Measurements from ENCODE around the gene ERCC3. TPM values are rescaled to one million over a fixed set of nuclear protein-coding genes. Genes with fewer than 3 reads are reported as not detected.

ERCC3 gene
- total RNA-seq, 1 donor from 2014 or later, result 37.5 TPM

GRCh38 chr2:127275356-127275755, 18.6 kb downstream of the ERCC3 start:
- H3K9me3 Mint-ChIP-seq (ENCODE audit: low read depth), result no peaks in the 10 kb centered on the region
- H3K36me3 Mint-ChIP-seq (ENCODE audit: low read depth), result peaks cover 44% of the 10 kb centered on the region
- DNase-seq (ENCODE audit: low spot score), result no peak
- no peaks in the 10 kb centered on the region for H3K4me1 Mint-ChIP-seq (ENCODE audit: low read depth)
- TF ChIP-seq, protein P1, sequence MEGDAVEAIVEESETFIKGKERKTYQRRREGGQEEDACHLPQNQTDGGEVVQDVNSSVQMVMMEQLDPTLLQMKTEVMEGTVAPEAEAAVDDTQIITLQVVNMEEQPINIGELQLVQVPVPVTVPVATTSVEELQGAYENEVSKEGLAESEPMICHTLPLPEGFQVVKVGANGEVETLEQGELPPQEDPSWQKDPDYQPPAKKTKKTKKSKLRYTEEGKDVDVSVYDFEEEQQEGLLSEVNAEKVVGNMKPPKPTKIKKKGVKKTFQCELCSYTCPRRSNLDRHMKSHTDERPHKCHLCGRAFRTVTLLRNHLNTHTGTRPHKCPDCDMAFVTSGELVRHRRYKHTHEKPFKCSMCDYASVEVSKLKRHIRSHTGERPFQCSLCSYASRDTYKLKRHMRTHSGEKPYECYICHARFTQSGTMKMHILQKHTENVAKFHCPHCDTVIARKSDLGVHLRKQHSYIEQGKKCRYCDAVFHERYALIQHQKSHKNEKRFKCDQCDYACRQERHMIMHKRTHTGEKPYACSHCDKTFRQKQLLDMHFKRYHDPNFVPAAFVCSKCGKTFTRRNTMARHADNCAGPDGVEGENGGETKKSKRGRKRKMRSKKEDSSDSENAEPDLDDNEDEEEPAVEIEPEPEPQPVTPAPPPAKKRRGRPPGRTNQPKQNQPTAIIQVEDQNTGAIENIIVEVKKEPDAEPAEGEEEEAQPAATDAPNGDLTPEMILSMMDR (IDR thresholded peaks at IDR 0.05), result no peak
- peak overlapping the region; percentile 22 for H3K27ac Mint-ChIP-seq (ENCODE audit: unreplicated experiment)
- H3K27me3 Mint-ChIP-seq (ENCODE audit: low read depth), result no peaks in the 10 kb centered on the region
- H3K4me3 Mint-ChIP-seq (ENCODE audit: unreplicated experiment), result no peak overlapping the region

DNA sequence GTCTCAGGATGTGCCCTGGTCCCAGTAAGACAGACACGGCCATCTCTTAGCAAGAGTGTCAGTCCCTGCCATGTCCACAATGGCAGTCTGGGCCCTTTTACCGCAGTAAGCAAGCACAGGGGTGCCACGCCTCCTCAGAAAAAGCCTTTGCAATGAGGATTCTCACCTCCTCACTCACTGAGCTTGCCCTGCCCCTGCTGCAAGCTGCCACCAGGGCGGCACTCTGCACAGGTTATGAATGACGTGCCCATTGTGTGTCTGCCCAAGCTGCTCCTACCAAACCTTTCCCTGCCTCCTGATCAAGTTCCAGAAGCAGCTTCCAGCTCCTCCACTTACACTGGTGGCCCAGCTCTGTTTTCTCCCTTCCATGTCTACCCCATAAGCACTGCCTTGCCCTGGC, 23.3 kb downstream of the ERCC3 start:
- Mint-ChIP-seq H3K27me3 (ENCODE audit: low read depth) (no peaks in the 10 kb centered on the region), H3K4me3 (ENCODE audit: unreplicated experiment) (no peak overlapping the region), H3K36me3 (ENCODE audit: low read depth) (peaks cover 57% of the 10 kb centered on the region), H3K9me3 (ENCODE audit: low read depth) (peaks cover 12% of the 10 kb centered on the region), H3K4me1 (ENCODE audit: low read depth) (no peaks in the 10 kb centered on the region), H3K27ac (ENCODE audit: unreplicated experiment) (no peak overlapping the region)
- no peak for DNase-seq (ENCODE audit: low spot score)
- TF ChIP-seq, protein P1 (IDR thresholded peaks at IDR 0.05), result peak; percentile 27

DNA sequence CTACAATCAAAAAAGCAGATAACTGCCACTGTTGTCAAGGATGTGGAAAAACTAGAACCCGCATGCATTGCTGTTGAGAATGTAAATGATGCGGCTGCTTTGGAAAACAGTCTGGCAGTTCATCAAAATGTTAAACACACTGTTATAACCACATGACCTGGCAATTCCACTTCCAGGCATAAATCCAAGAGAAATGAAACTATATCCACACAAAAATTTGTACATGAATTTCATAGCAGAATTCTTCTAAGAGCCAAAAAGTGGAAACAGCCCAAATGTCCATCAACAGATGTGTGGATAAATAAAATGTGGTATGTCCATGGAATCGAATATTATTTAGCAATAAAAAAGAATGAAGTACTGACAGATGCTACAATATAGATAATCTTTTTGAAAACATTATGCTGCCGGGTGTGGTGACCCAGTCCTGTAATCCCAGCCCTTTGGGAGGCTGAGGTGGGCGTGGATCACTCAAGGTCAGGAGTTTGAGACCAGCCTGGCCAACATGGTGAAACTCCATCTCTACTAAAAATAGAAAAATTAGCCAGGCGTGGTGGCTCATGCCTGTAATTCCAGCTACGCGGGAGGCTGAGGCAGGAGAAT, 32.0 kb downstream of the ERCC3 start:
- Mint-ChIP-seq H3K27ac (ENCODE audit: unreplicated experiment) (peak overlapping the region; percentile 45), H3K9me3 (ENCODE audit: low read depth) (peaks cover 29% of the 10 kb centered on the region), H3K27me3 (ENCODE audit: low read depth) (no peaks in the 10 kb centered on the region), H3K4me3 (ENCODE audit: unreplicated experiment) (no peak overlapping the region), H3K4me1 (ENCODE audit: low read depth) (peaks cover 8% of the 10 kb centered on the region), H3K36me3 (ENCODE audit: low read depth) (peaks cover 54% of the 10 kb centered on the region)
- DNase-seq (ENCODE audit: low spot score), result no peak
- TF ChIP-seq, protein P1 (IDR thresholded peaks at IDR 0.05), result no peak

DNA sequence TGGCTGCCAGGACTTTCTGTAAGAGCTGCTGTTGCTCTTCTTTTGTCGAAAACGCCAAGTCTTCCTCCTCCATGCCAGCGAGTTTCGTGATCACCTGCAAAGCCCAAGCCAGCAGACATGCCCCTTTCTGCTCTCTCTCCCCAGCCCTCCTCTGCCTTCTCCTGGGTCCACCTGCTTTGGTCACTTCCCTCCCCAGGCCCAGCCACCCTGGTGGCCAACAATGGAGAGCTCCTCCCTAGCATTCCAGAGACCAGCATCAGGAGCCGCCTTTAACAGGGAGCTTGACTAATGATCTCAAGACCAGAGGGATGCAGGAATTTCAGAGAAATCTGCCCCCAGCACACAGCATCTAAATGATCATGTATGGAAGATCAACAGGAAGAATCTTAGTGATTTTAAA, 34.6 kb downstream of the ERCC3 start:
- no peaks in the 10 kb centered on the region for H3K27me3 Mint-ChIP-seq (ENCODE audit: low read depth)
- peaks cover 19% of the 10 kb centered on the region for H3K9me3 Mint-ChIP-seq (ENCODE audit: low read depth)
- peaks cover 45% of the 10 kb centered on the region for H3K36me3 Mint-ChIP-seq (ENCODE audit: low read depth)
- no peak overlapping the region for H3K27ac Mint-ChIP-seq (ENCODE audit: unreplicated experiment)
- DNase-seq (ENCODE audit: low spot score), result no peak
- TF ChIP-seq, protein P1 (IDR thresholded peaks at IDR 0.05), result no peak
- H3K4me1 Mint-ChIP-seq (ENCODE audit: low read depth), result peaks cover 20% of the 10 kb centered on the region
- H3K4me3 Mint-ChIP-seq (ENCODE audit: unreplicated experiment), result no peak overlapping the region

DNA sequence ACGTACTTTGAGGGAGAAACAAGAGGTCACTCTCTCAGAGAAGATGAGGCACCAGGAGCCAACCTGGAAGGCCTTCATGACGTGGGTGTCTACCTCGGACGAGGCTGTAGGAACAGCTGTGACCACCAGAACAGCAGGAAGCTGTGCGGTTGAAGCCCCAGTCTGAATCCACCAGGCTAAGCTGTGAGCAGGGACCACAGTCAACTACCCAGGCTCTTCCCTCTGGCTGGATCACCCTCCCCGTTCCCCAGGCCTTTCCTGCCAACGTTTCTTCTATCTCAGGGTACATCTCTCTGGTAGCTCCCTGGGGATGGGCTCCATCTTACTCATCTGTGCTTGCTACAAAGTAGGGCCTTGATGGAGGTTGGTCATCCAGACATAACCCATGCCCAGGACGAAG, 37.1 kb downstream of the ERCC3 start:
- no peak for DNase-seq (ENCODE audit: low spot score)
- H3K9me3 Mint-ChIP-seq (ENCODE audit: low read depth), result peaks cover 4% of the 10 kb centered on the region
- H3K27me3 Mint-ChIP-seq (ENCODE audit: low read depth), result no peaks in the 10 kb centered on the region
- no peak overlapping the region for H3K27ac Mint-ChIP-seq (ENCODE audit: unreplicated experiment)
- no peak overlapping the region for H3K4me3 Mint-ChIP-seq (ENCODE audit: unreplicated experiment)
- TF ChIP-seq, protein P1 (IDR thresholded peaks at IDR 0.05), result no peak
- H3K36me3 Mint-ChIP-seq (ENCODE audit: low read depth), result peaks cover 35% of the 10 kb centered on the region
- peaks cover 19% of the 10 kb centered on the region for H3K4me1 Mint-ChIP-seq (ENCODE audit: low read depth)

Measured in chondrocyte (in vitro differentiated cells).